CD4-positive, alpha-beta T cell treated with Interleukin-4 for 1 hour (primary cell): ENCODE data around the gene TMEM82.
"Not testable (repeated sequence)": the region's sequence is repeated elsewhere in the genome, so short reads cannot be mapped to it uniquely, and the experiment has no call there.

Experiments used
- DNase-seq, 2 donors: peaks; one replicate each; pipeline ENCODE4 v3.0.0-alpha.2; 2020 to 2022

TMEM82 gene

GRCh38 chr1:15742339-15742801, at the start of gene TMEM82:
TMEM82 (plus strand) TSS chr1:15742499; CDS start chr1:15742560, 61 bp downstream.
- DNase-seq: no peak

- no peak for DNase-seq
These were observed 48.9 kb upstream of the TMEM82 start for GRCh38 chr1:15693371-15693770.

- peak; percentile 37 to 70 for DNase-seq
These were observed 45.3 kb upstream of the TMEM82 start for GRCh38 chr1:15696956-15697521.

GRCh38 chr1:15698201-15698600, 44.1 kb upstream of the TMEM82 start:
- DNase-seq: no peak

GRCh38 chr1:15699321-15699720, 43.0 kb upstream of the TMEM82 start:
- not testable (repeated sequence) for DNase-seq

- DNase-seq: no peak
These were observed 41.8 kb upstream of the TMEM82 start for GRCh38 chr1:15700508-15700907.

- DNase-seq: no peak
These were observed 40.5 kb upstream of the TMEM82 start for GRCh38 chr1:15701784-15702183.

GRCh38 chr1:15702722-15703550, 39.4 kb upstream of the TMEM82 start:
- no peak for DNase-seq

GRCh38 chr1:15703562-15703961, 38.7 kb upstream of the TMEM82 start:
- no peak for DNase-seq

- no peak for DNase-seq
These were observed 37.6 kb upstream of the TMEM82 start for GRCh38 chr1:15704526-15705183.

- no peak for DNase-seq
These were observed 37.1 kb upstream of the TMEM82 start for GRCh38 chr1:15705184-15705566.

GRCh38 chr1:15706751-15707150, 35.5 kb upstream of the TMEM82 start:
- DNase-seq: no peak

- no peak for DNase-seq
These were observed 34.9 kb upstream of the TMEM82 start for GRCh38 chr1:15707239-15707925.

- DNase-seq: no peak
These were observed 33.7 kb upstream of the TMEM82 start for GRCh38 chr1:15708486-15709137.

GRCh38 chr1:15709226-15709625, 33.1 kb upstream of the TMEM82 start:
- no peak for DNase-seq

- DNase-seq: no peak
These were observed 30.1 kb upstream of the TMEM82 start for GRCh38 chr1:15712168-15712567.

GRCh38 chr1:15714406-15715136, 27.7 kb upstream of the TMEM82 start:
- no peak for DNase-seq

- DNase-seq: no peak
These were observed 24.7 kb upstream of the TMEM82 start for GRCh38 chr1:15717418-15718125.

- no peak for DNase-seq
These were observed 24.1 kb upstream of the TMEM82 start for GRCh38 chr1:15718199-15718601.

- no peak for DNase-seq
These were observed 22.7 kb upstream of the TMEM82 start for GRCh38 chr1:15719381-15720120.

GRCh38 chr1:15720861-15721260, 21.4 kb upstream of the TMEM82 start:
- no peak for DNase-seq
